Kidney glomerular epithelial cell (primary cell): Measurements from ENCODE around the gene KCNK10.
"Not testable (repeated sequence)": the region's sequence is repeated elsewhere in the genome, so short reads cannot be mapped to it uniquely, and the experiment has no call there.

Source experiments
- DNase-seq: peaks from one replicate; lab custom pipeline; 2025; lab: John Stamatoyannopoulos, UW

Gene KCNK10

DNA sequence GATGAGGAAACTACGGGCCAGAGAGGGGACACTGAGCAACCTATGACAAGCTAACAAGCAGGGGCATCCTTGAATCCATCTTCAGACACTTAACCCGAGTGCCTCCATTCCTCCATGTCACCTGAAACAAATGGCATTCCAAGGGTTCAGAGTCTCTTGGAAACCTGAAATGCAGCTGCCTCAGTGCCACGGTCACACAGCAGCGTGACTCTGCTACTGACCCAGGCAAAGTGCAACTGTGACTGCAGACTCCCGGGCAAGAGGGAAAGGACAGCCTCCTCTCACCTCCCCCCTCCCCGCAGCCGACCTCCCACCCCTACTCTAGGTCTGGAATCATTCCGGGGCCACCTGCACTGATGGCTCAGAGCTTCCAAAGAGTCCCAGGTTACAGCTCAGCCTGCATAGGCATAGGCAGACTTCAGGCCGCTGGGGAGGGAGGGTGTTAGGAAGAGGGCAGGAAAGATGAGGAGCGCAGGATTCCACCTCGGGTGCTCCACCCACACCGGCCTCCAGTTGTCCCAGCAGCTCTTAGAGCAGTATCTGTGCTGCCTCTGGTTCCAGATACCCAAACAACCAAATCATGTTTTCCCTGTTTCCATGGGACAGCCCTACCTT lies 53.2 kb downstream of the KCNK10 start:
- DNase-seq: no peak

DNA sequence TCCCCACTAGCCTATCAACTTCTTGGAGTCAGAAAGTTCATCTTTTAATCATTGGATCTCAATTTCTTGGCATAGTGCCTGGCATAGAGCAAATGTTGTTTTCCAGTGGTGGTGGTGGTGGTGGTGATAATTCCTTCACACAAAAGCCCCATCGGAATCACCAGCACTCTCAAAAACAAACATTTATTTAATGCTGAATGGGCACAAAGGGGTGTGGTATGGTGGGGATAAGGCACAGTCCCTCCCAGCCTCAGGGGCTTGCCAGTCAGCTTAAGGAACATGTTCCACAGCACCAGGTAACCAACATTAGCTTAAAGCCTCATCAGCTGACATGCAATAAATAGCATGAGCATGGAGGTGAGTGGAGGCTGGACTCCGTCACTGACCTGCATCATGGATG lies 56.6 kb downstream of the KCNK10 start:
- no peak for DNase-seq

DNA sequence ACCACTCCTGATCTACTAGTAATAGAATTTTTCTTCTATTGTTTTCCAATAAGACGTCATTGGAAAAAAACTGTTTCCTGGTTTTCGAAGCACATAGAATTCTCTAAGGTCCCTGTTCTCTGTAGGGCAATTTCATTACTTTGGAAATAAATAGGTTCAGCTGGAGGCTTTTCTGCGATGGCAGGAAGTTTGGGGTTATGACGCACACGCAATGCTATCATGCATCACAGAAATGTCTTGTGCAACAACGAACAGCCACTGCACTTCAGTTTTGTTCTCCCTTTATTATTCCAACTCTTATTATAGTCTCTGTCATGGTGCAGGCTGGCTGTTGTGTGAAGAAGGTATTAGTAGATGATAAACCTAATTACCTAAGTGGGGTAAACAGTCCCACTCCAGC lies 59.0 kb downstream of the KCNK10 start:
- DNase-seq: no peak

DNA sequence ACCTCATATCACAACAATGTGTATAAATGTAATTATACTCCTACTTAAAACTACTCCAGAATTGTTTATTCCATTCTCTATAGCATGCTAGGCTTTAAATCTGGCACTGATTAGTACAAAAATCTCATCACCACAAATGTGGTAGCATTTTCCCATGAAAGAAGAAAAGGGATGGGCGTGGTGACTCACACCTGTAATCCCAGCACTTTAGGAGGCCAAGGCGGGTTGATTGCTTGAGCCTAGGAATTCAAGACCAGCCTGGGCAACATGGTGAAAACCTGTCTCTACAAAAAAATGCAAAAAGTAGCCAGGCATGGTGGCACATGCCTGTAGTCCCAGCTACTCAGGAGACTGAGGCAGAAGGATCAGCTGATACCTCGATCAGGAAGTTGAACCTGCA lies 61.8 kb downstream of the KCNK10 start:
- DNase-seq: not testable (repeated sequence)

DNA sequence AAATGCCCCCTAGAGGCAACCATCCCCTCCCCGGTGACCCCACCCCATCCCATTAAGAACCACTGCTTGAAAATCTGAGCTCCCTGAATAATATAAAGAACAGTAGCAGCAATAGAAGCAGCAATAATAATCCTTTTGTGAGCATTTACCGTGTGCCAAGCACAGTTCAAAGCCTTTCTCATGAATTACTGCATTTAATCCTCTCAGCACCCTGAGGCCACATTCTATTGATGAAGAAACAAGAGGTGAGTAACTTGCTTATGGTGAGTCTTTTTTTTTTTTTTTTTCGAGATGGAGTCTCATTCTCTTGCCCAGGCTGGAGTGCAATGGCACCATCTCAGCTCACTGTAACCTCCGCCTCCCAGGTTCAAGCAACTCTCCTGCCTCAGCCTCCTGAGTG lies 65.0 kb downstream of the KCNK10 start:
- no peak for DNase-seq

DNA sequence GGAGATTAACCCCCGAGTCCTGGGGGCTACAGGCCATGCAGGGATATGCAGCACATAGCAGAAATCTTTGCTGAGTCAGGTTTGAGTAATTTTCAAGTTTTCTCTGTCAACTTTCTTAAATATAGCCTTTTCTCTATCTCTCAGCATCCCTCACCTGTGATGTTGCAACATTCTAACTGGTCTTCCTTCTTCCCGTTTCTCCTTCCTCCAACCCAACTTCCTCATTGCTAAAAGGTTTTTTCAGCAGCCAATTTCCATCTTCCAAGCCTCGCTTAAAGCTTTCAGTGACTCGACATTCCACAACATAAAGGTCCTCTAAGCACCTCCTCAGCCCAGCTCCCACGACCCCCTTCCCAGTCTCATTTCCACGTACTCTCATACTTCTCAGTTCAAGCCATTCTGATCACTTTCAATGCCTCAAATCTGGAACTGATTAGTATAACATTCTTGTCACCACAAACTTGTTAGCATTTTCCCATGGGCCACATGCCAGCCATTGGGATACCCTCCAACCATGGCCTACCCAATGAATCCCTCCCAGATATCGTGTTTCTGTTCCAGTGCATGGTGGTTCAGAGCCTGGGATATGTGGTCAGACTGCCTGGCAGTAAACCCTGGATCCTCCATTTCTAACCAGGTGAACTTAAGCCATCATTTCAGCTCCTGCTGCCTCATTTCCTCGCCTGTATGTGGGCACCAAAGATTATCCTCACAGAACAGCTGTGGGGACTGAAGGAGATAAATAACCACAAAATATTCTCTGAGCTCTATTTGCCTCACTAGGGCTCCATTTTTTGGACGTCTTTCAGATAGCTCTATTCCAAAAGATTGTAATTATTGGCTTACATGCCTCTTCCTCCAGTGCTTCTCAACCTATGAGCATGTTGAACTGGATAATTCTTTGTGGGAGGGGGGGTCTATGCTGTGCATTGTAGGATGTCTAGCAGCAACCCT lies 65.8 kb downstream of the KCNK10 start:
- no peak for DNase-seq

- no peak for DNase-seq
Measured at GRCh38 chr14:88255798-88256197, 67.3 kb downstream of the KCNK10 start.

DNA sequence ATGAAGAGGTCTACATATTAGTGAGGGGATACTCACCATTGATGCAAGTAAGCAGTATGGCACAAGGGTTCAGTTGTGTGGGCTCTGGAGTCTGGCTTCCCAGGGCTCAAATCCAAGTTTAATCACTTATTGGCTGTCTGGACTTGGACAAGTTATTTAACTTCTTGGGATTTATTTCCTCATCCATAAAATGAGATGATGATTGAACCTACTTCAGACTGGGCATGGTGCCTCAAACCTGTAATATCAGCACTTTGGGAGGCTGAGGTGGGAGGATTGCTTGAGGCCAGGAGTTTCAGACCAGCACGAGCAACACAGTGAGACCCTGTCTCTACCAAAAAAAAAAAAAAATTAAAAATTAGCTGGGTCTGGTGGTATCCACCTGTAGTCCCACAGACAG lies 67.9 kb downstream of the KCNK10 start:
- DNase-seq: no peak

- no peak for DNase-seq
Measured at GRCh38 chr14:88252498-88252897, 70.6 kb downstream of the KCNK10 start.

DNA sequence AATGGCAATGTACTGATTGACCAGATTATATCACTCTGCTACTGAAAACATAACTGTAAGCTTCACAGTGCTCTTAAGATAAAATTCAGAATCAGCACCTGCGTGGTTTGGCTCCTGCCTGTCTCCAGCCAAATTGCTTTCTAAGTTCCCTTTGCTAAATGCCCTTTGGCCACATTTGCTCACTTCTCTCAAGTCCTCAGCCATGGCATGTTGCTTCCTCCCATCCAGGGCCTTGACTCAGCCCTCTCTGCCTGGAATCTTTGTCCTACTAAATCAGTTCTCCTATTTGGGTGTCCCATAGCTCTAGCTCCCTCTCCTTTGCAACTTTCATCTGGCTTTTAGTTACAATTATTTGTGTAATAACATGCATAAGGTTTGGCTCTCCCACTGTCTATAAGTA lies 71.4 kb downstream of the KCNK10 start:
- DNase-seq: no peak

DNA sequence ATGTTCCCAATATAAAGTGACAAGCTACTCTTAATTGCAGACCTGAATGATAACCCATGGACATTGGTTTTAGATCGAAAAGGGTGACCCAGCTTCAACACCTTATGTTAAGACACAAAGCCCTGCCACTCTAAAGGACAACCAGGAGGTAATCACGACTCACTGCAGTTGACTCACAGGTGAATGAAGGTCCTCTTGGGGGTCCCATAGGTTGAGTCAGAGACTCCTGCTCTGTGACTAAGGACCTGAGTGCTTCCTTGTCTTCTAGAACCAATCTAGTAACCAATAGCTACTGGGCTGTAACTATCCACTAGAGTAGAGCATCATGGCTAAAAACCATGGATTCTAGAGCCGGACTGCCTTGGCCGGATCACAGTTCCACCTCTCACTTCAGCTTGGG lies 73.8 kb downstream of the KCNK10 start:
- no peak for DNase-seq

GRCh38 chr14:88248606-88249005 lies 74.5 kb downstream of the KCNK10 start:
- no peak for DNase-seq

DNA sequence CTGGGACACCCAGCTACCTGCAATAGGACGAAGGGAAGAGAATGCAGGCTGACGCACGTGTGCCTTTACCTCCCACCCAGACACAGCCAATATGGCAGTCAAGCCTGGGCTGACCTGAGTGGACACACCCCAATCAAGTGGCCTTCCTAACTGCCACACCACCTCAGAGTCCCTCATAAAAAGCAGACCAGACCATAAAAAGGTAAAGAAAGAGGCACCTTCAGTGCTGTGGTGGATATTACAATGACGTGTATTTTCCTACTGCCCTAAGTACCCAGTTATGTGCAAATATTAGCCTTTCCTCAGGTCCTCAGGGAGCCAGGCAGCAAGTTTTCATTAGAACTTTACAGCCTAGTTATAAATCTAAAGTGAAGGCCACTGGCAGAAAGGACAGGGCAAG lies 75.8 kb downstream of the KCNK10 start:
- DNase-seq: no peak

- no peak for DNase-seq
Measured at GRCh38 chr14:88245321-88245720, 77.7 kb downstream of the KCNK10 start.

- DNase-seq: no peak
Measured at GRCh38 chr14:88243946-88244345, 79.1 kb downstream of the KCNK10 start.

GRCh38 chr14:88242446-88242845 lies 80.6 kb downstream of the KCNK10 start:
- no peak for DNase-seq

GRCh38 chr14:88241810-88242209 lies 81.3 kb downstream of the KCNK10 start:
- no peak for DNase-seq

DNA sequence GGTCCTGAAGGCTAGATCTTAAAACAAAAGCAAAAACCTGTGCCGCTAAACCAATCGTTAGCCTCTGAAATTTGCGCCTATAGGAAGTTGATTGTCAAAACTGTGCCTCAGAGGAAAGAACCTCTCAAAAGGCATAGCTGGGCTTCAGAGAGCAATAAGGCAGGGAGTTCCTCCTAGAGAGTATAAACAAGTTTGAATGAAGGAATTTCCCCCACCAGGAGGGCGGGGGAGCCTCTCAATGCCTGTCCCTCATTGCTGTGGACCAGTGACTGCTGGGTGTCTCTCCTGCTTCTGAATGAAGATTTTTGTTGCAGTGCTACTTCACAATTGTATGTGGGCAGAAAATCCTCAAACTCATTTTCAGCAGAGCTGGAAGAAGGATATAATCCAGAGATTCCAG lies 88.6 kb downstream of the KCNK10 start:
- no peak for DNase-seq

GRCh38 chr14:88233915-88234314 lies 89.2 kb downstream of the KCNK10 start:
- DNase-seq: no peak

- DNase-seq: no peak
Measured at GRCh38 chr14:88232771-88233170, 90.3 kb downstream of the KCNK10 start.

- no peak for DNase-seq
Measured at GRCh38 chr14:88231603-88232002, 91.5 kb downstream of the KCNK10 start.

DNA sequence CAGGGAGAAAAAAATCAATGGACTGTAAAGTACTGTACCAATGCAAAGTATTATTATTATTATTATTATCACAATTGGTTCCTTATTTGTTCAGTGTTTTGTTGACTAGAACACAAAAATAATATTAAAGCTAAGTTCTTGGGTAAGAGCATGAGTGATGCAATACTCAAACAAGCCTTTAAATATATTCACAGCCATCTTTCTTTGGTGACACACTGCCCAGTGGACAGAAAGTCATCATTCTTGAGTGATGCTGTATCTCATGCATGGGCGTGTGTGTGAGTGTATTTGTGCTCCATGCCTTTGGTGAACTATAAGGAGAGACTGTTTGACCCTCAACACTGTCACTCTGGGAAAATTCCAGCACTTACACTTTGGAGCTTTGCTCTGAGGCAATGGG lies 93.6 kb downstream of the KCNK10 start:
- DNase-seq: no peak

DNA sequence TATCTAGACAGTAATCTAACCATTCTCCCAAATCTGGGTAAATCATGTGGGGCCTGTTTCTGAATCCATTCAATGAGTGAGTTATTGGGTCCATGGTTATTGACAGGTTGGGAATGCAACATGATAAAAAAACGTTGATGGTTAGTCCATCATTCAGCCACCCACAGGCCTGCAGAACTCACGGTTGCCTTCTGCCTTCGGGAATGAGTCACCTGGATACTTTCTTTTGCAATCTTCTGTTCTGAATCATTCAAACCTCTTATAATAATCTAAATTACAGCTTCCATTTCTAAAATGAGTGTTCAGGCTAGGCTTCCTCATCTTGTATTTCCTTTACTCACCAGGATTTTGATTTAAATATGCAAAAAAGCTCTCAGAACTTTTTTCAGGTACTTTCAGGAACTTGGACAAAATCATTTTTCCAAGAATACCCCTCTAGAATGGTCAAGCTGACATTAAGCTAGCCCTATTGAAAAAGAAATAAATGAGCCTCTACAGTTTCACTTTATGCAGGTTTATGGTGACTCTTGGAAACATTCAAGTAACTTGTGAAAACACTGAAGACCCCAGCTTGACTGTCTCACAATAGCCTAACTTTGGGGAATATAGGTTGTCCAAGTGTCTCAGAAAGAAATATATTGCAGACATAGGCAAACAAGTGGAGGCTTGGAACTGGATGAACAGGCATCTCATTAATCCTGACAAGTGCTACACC lies 94.4 kb downstream of the KCNK10 start:
- DNase-seq: no peak
